ENCODE measurements around the gene PTPRM.

DNA sequence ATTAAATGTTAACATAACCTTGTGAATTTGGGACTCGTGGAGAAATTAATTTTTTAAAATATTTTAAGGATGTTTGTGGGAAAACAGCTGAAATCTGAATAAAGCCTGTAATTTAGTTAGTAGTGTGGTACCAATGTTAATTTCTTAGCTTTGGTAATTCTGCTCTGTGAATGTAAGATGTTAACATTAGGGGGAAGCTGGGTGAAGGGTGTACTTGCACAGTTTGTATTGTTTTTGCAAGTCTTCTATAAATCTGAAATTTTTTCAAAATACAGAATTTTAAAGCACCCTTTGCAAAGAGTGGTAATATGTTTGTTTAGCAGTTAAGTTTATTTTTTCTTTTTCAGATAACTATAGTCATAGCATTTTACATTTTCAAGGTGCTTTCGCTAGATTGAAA, 4.5 kb downstream of the PTPRM start:
- TF ChIP-seq CTCF (conservative IDR thresholded peaks at IDR 0.05; ENCODE audit: low read depth, low read length) (no peak), EZH2 (IDR thresholded peaks at IDR 0.05; ENCODE audit: low read length, unreplicated experiment) (no peak)
